Measurements from ENCODE around the gene TBC1D17. TPM values are rescaled to one million over a fixed set of nuclear protein-coding genes. Genes with fewer than 3 reads are reported as not detected.
A peak's percentile ranks its signal among the peaks of the same experiment; 100 is the strongest.

TBC1D17 gene
- total RNA-seq, 1 experiment from 2014 or later = 17.8 TPM

DNA sequence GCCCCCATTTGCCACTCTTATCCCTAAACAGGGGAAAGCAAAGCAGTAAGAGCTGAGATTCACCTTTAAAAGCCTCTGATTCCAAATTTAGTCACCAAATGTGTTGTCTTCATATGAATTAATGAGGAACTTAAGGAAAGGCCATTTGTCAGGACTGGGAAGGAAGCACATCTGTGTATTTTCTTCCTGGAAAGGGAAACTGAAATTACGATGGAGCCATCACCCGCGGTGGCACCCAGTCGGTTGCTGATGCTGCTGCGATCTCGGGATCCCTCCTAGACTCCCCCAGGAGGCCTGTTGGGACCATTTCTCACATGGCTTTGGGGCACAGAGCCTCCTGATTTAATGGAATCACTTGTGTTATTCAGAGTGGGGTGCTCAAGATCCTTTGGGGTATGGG is 26.6 kb downstream of the TBC1D17 start:
- no peak overlapping the region for H3K9ac ChIP-seq (ENCODE audit: low read length)
- H3K27me3 ChIP-seq (ENCODE audit: low read length) = no peaks in the 10 kb centered on the region
- ChIA-PET CTCF (no interaction called here), POLR2A (ENCODE audit: unreplicated experiment) (no interaction called here)
- no peak for DNase-seq
- no TSS peak for BruUV-seq (replicated peaks)
- no peak for ATAC-seq
- peaks cover 22% of the 10 kb centered on the region for H3K36me3 ChIP-seq (ENCODE audit: low read depth, low read length)
- no peaks in the 10 kb centered on the region for H3K9me3 ChIP-seq (ENCODE audit: low read length)
- no peaks in the 10 kb centered on the region for H3K9me2 ChIP-seq (replicated peaks; ENCODE audit: low read length)
- no peak overlapping the region for H3K4me2 ChIP-seq (ENCODE audit: low read length)
- H2AFZ ChIP-seq (ENCODE audit: low read length) = no peak overlapping the region
- TF ChIP-seq CTCF (conservative IDR thresholded peaks at IDR 0.05; ENCODE audit: low read depth, low read length) (no peak), EZH2 (IDR thresholded peaks at IDR 0.05; ENCODE audit: low read length, unreplicated experiment) (no peak), EZH2phosphoT487 (IDR thresholded peaks at IDR 0.05; ENCODE audit: borderline replicate concordance, low read length) (no peak)
- no peaks in the 10 kb centered on the region for H3F3A ChIP-seq (ENCODE audit: low read length, unreplicated experiment)
- no peak overlapping the region for H3K4me3 ChIP-seq (ENCODE audit: low read length)
- no peaks in the 10 kb centered on the region for H3K4me1 ChIP-seq (ENCODE audit: insufficient read depth, low read length)
- H4K20me1 ChIP-seq (ENCODE audit: low read length) = peaks cover 24% of the 10 kb centered on the region
- H3K27ac ChIP-seq (ENCODE audit: low read length) = no peak overlapping the region
- intact Hi-C loops (cut with micrococcal nuclease) = no loop called here
- H3K79me2 ChIP-seq (ENCODE audit: low read length) = no peaks in the 10 kb centered on the region

- Histone ChIP-seq H3K9ac (ENCODE audit: low read length) (no peak overlapping the region), H3K4me2 (ENCODE audit: low read length) (no peak overlapping the region), H3K79me2 (ENCODE audit: low read length) (no peaks in the 10 kb centered on the region), H3K4me3 (ENCODE audit: low read length) (no peak overlapping the region), H3K4me1 (ENCODE audit: insufficient read depth, low read length) (no peaks in the 10 kb centered on the region), H3K27me3 (ENCODE audit: low read length) (no peaks in the 10 kb centered on the region), H3F3A (ENCODE audit: low read length, unreplicated experiment) (no peaks in the 10 kb centered on the region), H3K27ac (ENCODE audit: low read length) (no peak overlapping the region), H3K9me3 (ENCODE audit: low read length) (no peaks in the 10 kb centered on the region), H3K36me3 (ENCODE audit: low read depth, low read length) (peaks cover 39% of the 10 kb centered on the region), H2AFZ (ENCODE audit: low read length) (no peak overlapping the region), H4K20me1 (ENCODE audit: low read length) (peaks cover 28% of the 10 kb centered on the region), H3K9me2 (replicated peaks; ENCODE audit: low read length) (no peaks in the 10 kb centered on the region)
- ChIA-PET POLR2A (ENCODE audit: unreplicated experiment) (interaction anchor here (0.6 kb wide), 1 partner anchor 705 kb away, joined by 6 read pairs; no protein-coding TSS in a partner anchor), CTCF (no interaction called here)
- intact Hi-C loops (cut with micrococcal nuclease) = no loop called here
- no peak for TF ChIP-seq EZH2phosphoT487 (IDR thresholded peaks at IDR 0.05; ENCODE audit: borderline replicate concordance, low read length)
- ATAC-seq = no peak
- DNase-seq = no peak
- BruUV-seq (replicated peaks) = TSS peak; percentile 33
Measured at GRCh38 chr19:49906879-49907564, 29.5 kb downstream of the TBC1D17 start.

- H3K36me3 ChIP-seq (ENCODE audit: low read depth, low read length) = peaks cover 46% of the 10 kb centered on the region
- H3K4me1 ChIP-seq (ENCODE audit: insufficient read depth, low read length) = no peaks in the 10 kb centered on the region
- H3K9me3 ChIP-seq (ENCODE audit: low read length) = no peaks in the 10 kb centered on the region
- H2AFZ ChIP-seq (ENCODE audit: low read length) = no peak overlapping the region
- BruUV-seq (replicated peaks) = no TSS peak
- intact Hi-C loops (cut with micrococcal nuclease) = no loop called here
- no peak for DNase-seq
- TF ChIP-seq EZH2phosphoT487 (IDR thresholded peaks at IDR 0.05; ENCODE audit: borderline replicate concordance, low read length) (no peak), CTCF (conservative IDR thresholded peaks at IDR 0.05; ENCODE audit: low read depth, low read length) (no peak), EZH2 (IDR thresholded peaks at IDR 0.05; ENCODE audit: low read length, unreplicated experiment) (no peak)
- H3K4me2 ChIP-seq (ENCODE audit: low read length) = no peak overlapping the region
- no peaks in the 10 kb centered on the region for H3K27me3 ChIP-seq (ENCODE audit: low read length)
- no peak for ATAC-seq
- ChIA-PET CTCF (no interaction called here), POLR2A (ENCODE audit: unreplicated experiment) (no interaction called here)
- H3K4me3 ChIP-seq (ENCODE audit: low read length) = no peak overlapping the region
- H3K27ac ChIP-seq (ENCODE audit: low read length) = no peak overlapping the region
- no peaks in the 10 kb centered on the region; the same call in 1 of the 2 replicates for H3K79me2 ChIP-seq (ENCODE audit: low read length)
- H3F3A ChIP-seq (ENCODE audit: low read length, unreplicated experiment) = no peaks in the 10 kb centered on the region
- H3K9me2 ChIP-seq (replicated peaks; ENCODE audit: low read length) = no peaks in the 10 kb centered on the region
- peaks cover 28% of the 10 kb centered on the region for H4K20me1 ChIP-seq (ENCODE audit: low read length)
- no peak overlapping the region for H3K9ac ChIP-seq (ENCODE audit: low read length)
Measured at GRCh38 chr19:49907745-49908446, 30.4 kb downstream of the TBC1D17 start.

Data from PC-3 (cell line).